Trophoblast cell (in vitro differentiated cells and primary cell): Measurements from ENCODE around the gene MED26. TPM values are rescaled to one million over a fixed set of nuclear protein-coding genes. Genes with fewer than 3 reads are reported as not detected.
"Not testable (repeated sequence)": the region's sequence is repeated elsewhere in the genome, so short reads cannot be mapped to it uniquely, and the experiment has no call there.

Experiments
- DNase-seq, 2 donors: peaks; one replicate each; pipeline ENCODE4 v3.0.0-alpha.2; 2016
- H2AFZ ChIP-seq: 2 replicates; pipeline ENCODE4 v1.6.1; 2013; ENCODE audit warnings: low read length, moderate library complexity, mild to moderate bottlenecking; ENCODE audit not compliant: insufficient read depth, poor library complexity
- H2AK5ac ChIP-seq: 2 replicates; pipeline ENCODE4 v1.6.1; 2013; ENCODE audit warnings: mild to moderate bottlenecking, low read length
- H2BK120ac ChIP-seq: 2 replicates; pipeline ENCODE4 v1.6.1; 2013; ENCODE audit warnings: low read length, mild to moderate bottlenecking, moderate library complexity; ENCODE audit not compliant: insufficient read depth, poor library complexity
- H2BK12ac ChIP-seq: 2 replicates; pipeline ENCODE4 v1.6.1; 2013; ENCODE audit warnings: mild to moderate bottlenecking, low read length, moderate library complexity
- H2BK5ac ChIP-seq: 2 replicates; pipeline ENCODE4 v1.6.1; 2013; ENCODE audit warnings: low read length, low read depth, moderate library complexity, mild to moderate bottlenecking; ENCODE audit not compliant: poor library complexity
- H3K14ac ChIP-seq: 2 replicates; pipeline ENCODE4 v1.6.1; 2013; ENCODE audit warnings: mild to moderate bottlenecking, low read length
- H3K18ac ChIP-seq: 2 replicates; pipeline ENCODE4 v1.6.1; 2013; ENCODE audit warnings: mild to moderate bottlenecking, low read length
- H3K23ac ChIP-seq: 2 replicates; pipeline ENCODE4 v1.6.1; 2013; ENCODE audit warnings: low read length
- H3K27ac ChIP-seq: 2 replicates; pipeline ENCODE4 v1.5.1; 2013; ENCODE audit warnings: low read depth, mild to moderate bottlenecking, inconsistent platforms, low read length, moderate library complexity
- H3K27me3 ChIP-seq: 2 replicates; pipeline ENCODE4 v1.6.1; 2013; ENCODE audit warnings: inconsistent platforms, mild to moderate bottlenecking, low read length, moderate library complexity; ENCODE audit not compliant: insufficient read depth
- H3K36me3 ChIP-seq, 2 experiments: 1 replicate in 1 of 2; 2 replicates in 1 of 2; pipeline ENCODE4 v1.6.1; 2013; ENCODE audit warnings: low read length in 2 of 2, mild to moderate bottlenecking in 2 of 2, moderate library complexity in 1 of 2; ENCODE audit not compliant: insufficient read depth in 2 of 2, control insufficient read depth in 1 of 2
- H3K4ac ChIP-seq: 2 replicates; pipeline ENCODE4 v1.6.1; 2013; ENCODE audit warnings: low read depth, mild to moderate bottlenecking, low read length, moderate library complexity
- H3K4me1 ChIP-seq, 2 experiments: 1 replicate in 1 of 2; 2 replicates in 1 of 2; pipeline ENCODE4 v1.6.1; 2013; ENCODE audit warnings: low read length in 2 of 2, mild to moderate bottlenecking in 2 of 2, moderate library complexity in 1 of 2; ENCODE audit not compliant: insufficient read depth in 2 of 2, control insufficient read depth in 1 of 2
- H3K4me2 ChIP-seq: 2 replicates; pipeline ENCODE4 v1.6.1; 2013; ENCODE audit warnings: inconsistent platforms, mild to moderate bottlenecking, low read length, moderate library complexity
- H3K4me3 ChIP-seq: 2 replicates; pipeline ENCODE4 v1.5.1; 2013; ENCODE audit warnings: mild to moderate bottlenecking, low read depth, low read length, inconsistent platforms
- H3K79me1 ChIP-seq: one replicate; pipeline ENCODE4 v1.6.1; 2013; ENCODE audit warnings: low read length
- H3K79me2 ChIP-seq: 2 replicates; pipeline ENCODE4 v1.6.1; 2013; ENCODE audit warnings: low read length, mild to moderate bottlenecking; ENCODE audit not compliant: control insufficient read depth, insufficient read depth, poor library complexity
- H3K9ac ChIP-seq: 2 replicates; pipeline ENCODE4 v1.6.1; 2013; ENCODE audit warnings: mild to moderate bottlenecking, low read length
- H3K9me3 ChIP-seq: 2 replicates; pipeline ENCODE4 v1.6.1; 2013; ENCODE audit warnings: low read depth, mild to moderate bottlenecking, control low read depth, inconsistent platforms, low read length; ENCODE audit not compliant: insufficient read depth
- H4K12ac ChIP-seq: 2 replicates; pipeline ENCODE4 v1.6.1; 2013; ENCODE audit warnings: low read depth, mild to moderate bottlenecking, low read length, moderate library complexity
- H4K8ac ChIP-seq: 2 replicates; pipeline ENCODE4 v1.6.1; 2013; ENCODE audit warnings: low read depth, mild to moderate bottlenecking, low read length, moderate library complexity
- H4K91ac ChIP-seq: one replicate; pipeline ENCODE4 v1.6.1; 2013; ENCODE audit warnings: low read depth, mild to moderate bottlenecking, low read length, moderate library complexity
- WGBS: extraction: QIAGEN DNeasy Blood & Tissue Kit; methylation state at CpG from one replicate; pipeline ENCODE4 v1.1.7; 2013; ENCODE audit warnings: missing lambda C conversion rate; ENCODE audit not compliant: insufficient read length, insufficient coverage; ENCODE audit errors: extremely low coverage; 5-methylcytosine and 5-hydroxymethylcytosine counted together
- polyA plus RNA-seq: library from polyadenylated mRNA; stranded (reverse); fragments of 200-250 nt; gene quantifications from 2 replicates; pipeline ENCODE4 v1.2.3, GENCODE V29; 2013

MED26 gene
- polyA plus RNA-seq, result 10.5 and 11.2 TPM in 2 replicates

DNA sequence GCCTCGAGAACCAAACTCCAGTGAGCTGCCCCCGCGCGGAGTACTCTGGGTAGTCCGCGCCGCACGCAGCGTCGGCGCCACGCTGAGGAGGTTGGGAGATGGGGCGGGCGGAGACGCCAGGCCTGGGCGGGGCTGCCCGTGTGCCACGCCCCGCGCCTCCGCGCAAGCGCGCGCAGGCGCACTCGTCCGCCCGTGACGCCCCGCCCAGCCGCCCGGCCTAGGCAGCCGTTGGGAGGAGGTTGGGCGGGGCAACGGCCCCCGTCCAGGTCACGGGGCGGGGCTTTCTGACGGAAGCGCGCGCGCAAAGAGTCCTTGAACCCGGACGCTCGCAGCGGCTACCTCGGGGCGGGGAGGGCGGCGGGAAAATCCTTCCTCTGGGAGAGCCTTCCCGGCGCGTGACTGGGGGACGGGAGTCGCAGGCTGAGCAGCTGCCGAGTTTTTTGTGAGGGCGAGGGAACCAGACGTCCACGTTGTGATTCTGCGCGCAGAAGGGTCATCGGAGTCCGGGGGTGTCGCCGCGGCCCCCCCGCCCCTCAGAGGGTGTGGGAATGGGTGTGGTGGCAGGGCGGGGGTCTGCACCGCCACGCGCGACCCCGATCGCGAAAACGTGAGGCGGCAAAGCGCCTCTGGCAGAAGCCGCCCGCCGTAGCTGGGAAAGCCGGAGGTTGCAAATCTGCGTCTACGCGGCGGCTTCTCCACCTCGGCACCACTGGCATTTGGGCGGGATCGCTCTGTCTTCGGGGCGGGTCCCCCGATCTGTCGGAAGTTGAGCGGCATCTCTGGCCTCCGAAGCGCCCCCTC is at the start of gene MED26:
MED26 (minus strand) TSS at position 22 of the 801 bp plus-strand sequence. CDS start 261 bp downstream, outside the sequence.
- DNase-seq, result peak; percentile 91 to 98
- Histone ChIP-seq H3K9ac (peak within 1 kb of the TSS; percentile 98), H2BK12ac (peak within 1 kb of the TSS; percentile 34), H3K27ac (peak within 1 kb of the TSS; percentile 76), H4K12ac (peak within 1 kb of the TSS; percentile 52), H4K91ac (peak within 1 kb of the TSS; percentile 88), H3K27me3 (no peaks in the 10 kb centered on the region), H2AK5ac (peak within 1 kb of the TSS; percentile 57), H3K9me3 (no peaks in the 10 kb centered on the region), H3K18ac (peak within 1 kb of the TSS; percentile 99), H3K4me2 (peak within 1 kb of the TSS; percentile 85), H2BK5ac (peak within 1 kb of the TSS; percentile 65), H3K4me3 (peak within 1 kb of the TSS; percentile 96), H3K79me2 (peaks cover 21% of the 10 kb centered on the region), H3K4ac (peak within 1 kb of the TSS; percentile 98), H3K79me1 (peaks cover 12% of the 10 kb centered on the region), H3K23ac (peak within 1 kb of the TSS; percentile 17), H2AFZ (peak within 1 kb of the TSS; percentile 99), H3K36me3 (peaks cover 12 to 25% of the 10 kb centered on the region in 2 experiments), H3K4me1 (peaks cover 0 to 6% of the 10 kb centered on the region in 2 experiments), H3K14ac (peak within 1 kb of the TSS; percentile 100), H4K8ac (peak within 1 kb of the TSS; percentile 98), H2BK120ac (peak within 1 kb of the TSS; percentile 41)
- no CpG with 5 or more reads among the region's 98 CpGs for WGBS

DNA sequence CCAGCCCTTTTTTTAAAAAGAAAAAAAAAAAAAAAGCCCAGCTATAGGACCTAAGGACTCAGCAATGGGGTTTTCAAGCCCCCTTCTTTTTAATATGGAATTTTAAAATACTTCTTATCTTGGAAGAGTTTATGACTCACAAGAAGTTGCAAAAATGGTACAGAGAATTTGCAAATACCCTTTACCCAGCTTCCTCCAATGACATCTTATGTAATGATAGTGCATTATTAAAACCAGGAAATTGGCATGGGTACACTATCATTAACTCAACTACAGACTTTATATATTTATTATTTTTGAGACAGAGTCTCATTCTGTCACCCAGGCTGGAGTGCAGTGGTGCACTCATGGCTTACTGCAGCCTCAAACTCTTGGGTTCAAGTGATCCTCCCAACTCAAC is 49.1 kb upstream of the MED26 start:
- peak in 1 of 2 donors; percentile 48 for DNase-seq
- H3K36me3 ChIP-seq, result no peaks in the 10 kb centered on the region
- H3K27me3 ChIP-seq, result no peaks in the 10 kb centered on the region
- H2BK12ac ChIP-seq, result no peak overlapping the region
- H2BK120ac ChIP-seq, result no peak overlapping the region
- no peak overlapping the region for H3K4me2 ChIP-seq
- no peak overlapping the region for H3K18ac ChIP-seq
- no peak overlapping the region for H4K91ac ChIP-seq
- no peaks in the 10 kb centered on the region for H3K79me2 ChIP-seq
- H3K4me3 ChIP-seq, result no peak overlapping the region
- H2AFZ ChIP-seq, result no peak overlapping the region
- H3K27ac ChIP-seq, result no peak overlapping the region
- H3K4me1 ChIP-seq, result no peaks in the 10 kb centered on the region
- H3K4ac ChIP-seq, result no peak overlapping the region
- no peak overlapping the region for H3K23ac ChIP-seq
- H3K14ac ChIP-seq, result no peak overlapping the region
- no peaks in the 10 kb centered on the region for H3K79me1 ChIP-seq
- H4K8ac ChIP-seq, result no peak overlapping the region
- H4K12ac ChIP-seq, result no peak overlapping the region
- H2AK5ac ChIP-seq, result no peak overlapping the region
- H3K9me3 ChIP-seq, result peaks cover 4% of the 10 kb centered on the region
- no peak overlapping the region for H2BK5ac ChIP-seq
- H3K9ac ChIP-seq, result no peak overlapping the region

DNA sequence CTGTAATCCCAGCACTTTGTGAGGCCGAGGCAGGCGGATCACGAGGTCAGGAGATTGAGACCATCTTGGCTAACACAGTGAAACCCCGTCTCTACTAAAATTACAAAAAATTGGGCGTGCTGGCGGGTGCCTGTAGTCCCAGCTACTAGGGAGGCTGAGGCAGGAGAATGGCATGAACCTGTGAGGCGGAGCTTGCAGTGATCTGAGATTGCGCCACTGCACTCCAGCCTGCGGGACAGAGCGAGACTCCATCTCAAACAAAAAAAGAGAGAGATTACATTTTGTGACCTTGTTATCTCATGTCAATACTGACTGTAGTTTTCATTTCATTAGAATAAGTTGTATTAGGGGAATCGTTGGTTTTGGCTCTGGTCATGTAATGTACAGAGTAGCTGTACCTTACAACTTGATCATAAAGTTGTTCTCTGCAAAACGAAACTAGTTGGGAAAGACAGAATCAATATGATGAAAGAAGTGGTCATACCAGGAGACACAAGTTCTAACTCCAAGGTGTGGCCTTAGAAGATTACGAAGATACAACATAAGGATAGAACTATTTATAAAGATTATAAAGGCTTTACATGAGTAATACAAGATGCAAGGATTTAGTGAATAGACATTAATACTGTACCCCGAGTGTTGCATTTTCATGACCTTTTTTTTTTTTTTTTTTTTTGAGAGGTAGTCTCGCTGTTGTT is 48.2 kb upstream of the MED26 start:
- no CpG with 5 or more reads among the region's 15 CpGs for WGBS
- H3K79me1 ChIP-seq, result no peaks in the 10 kb centered on the region

DNA sequence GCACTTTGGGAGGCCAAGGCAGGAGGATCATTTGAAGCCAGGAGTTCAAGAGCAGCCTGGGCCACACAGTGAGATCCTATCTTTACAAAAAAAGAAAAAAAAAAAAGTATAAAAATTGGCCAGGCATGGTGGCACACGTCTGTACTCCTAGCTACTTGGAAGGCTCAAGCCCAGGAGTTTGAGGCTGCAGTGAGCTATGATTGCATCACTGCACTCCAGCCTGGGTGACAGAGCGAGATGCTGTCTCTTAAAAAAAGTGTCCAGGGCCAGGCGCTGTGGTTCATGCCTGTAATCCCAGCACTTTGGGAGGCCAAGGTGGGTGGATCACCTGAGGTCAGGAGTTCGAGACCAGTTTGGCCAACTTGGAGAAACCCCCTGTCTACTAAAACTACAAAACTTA is 45.8 kb upstream of the MED26 start:
- not testable (repeated sequence) for DNase-seq, H3K9ac ChIP-seq, H3K79me2 ChIP-seq

More for the DNA sequence above, 48.2 kb upstream of the MED26 start:
- Histone ChIP-seq H3K79me2 (no peaks in the 10 kb centered on the region), H2BK12ac (no peak overlapping the region), H4K8ac (no peak overlapping the region), H3K4me1 (no peaks in the 10 kb centered on the region), H3K18ac (no peak overlapping the region), H3K36me3 (peaks cover 0 to 3% of the 10 kb centered on the region in 2 experiments), H3K4ac (no peak overlapping the region), H3K9me3 (no peaks in the 10 kb centered on the region), H3K9ac (no peak overlapping the region), H3K27me3 (no peaks in the 10 kb centered on the region), H3K23ac (no peak overlapping the region), H2AK5ac (no peak overlapping the region), H2BK120ac (no peak overlapping the region), H4K12ac (no peak overlapping the region), H3K27ac (no peak overlapping the region), H4K91ac (no peak overlapping the region), H2AFZ (no peak overlapping the region), H3K14ac (no peak overlapping the region), H2BK5ac (no peak overlapping the region), H3K4me3 (no peak overlapping the region), H3K4me2 (no peak overlapping the region)
- DNase-seq, result peak; percentile 70 to 86

More for the DNA sequence above, 45.8 kb upstream of the MED26 start:
- H3K27me3 ChIP-seq, H2AFZ ChIP-seq, H3K14ac ChIP-seq, H3K9me3 ChIP-seq, H3K4me2 ChIP-seq, H3K4me3 ChIP-seq, H2AK5ac ChIP-seq, H3K27ac ChIP-seq, H4K12ac ChIP-seq, H2BK5ac ChIP-seq, H3K79me1 ChIP-seq, H3K4ac ChIP-seq, H3K4me1 ChIP-seq, H2BK12ac ChIP-seq, H3K23ac ChIP-seq, H4K91ac ChIP-seq, H3K18ac ChIP-seq, H3K36me3 ChIP-seq, H4K8ac ChIP-seq, H2BK120ac ChIP-seq: not testable (repeated sequence)
- no CpG with 5 or more reads among the region's 4 CpGs for WGBS
